ENCODE data around the gene FECH.

DNA sequence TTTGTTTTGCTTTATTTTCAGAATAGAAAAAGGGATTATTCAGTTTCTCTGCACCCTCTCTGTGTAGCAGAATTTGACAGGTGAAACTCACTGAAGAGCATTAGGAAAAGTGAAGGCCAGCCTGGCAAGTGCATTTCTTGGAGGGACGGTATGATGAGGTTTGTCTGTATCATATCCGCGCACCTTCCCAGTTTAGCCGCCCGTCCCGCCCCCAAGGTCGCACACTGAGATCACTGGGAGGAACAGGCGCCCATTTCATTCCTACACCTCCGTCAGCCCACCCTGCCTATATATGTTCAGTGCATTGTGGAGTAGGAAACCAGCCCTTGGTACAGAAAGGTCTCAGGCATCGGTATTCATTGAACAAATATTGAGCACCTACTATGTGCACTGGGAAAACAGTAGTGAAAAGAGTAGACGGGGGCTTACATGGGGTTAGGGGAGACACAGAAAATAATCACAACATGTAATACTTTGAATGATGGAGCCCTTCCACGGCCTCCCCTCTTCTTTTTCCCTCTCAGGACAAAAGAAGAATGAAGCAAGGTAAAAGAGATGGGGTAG lies 678 bp upstream of the FECH start:
- TF ChIP-seq POLR2A (IDR thresholded peaks at IDR 0.05; ENCODE audit: low read depth), result no peak
- no peak for TF ChIP-seq CTCF (IDR thresholded peaks at IDR 0.05)
- TF ChIP-seq EP300 (IDR thresholded peaks at IDR 0.05), result no peak
- TF ChIP-seq POLR2AphosphoS5 (IDR thresholded peaks at IDR 0.05), result no peak

All from esophagus muscularis mucosa (tissue), 4 donors.